Measurements from ENCODE around the gene MRPS2.

MRPS2 gene

GRCh38 chr9:135480071-135480939 lies 20.2 kb upstream of the MRPS2 start:
- in situ Hi-C loops (cut with HindIII; ENCODE audit: low sequenced_read_pairs): no loop called here

GRCh38 chr9:135480940-135481310 lies 19.6 kb upstream of the MRPS2 start:
- in situ Hi-C loops (cut with HindIII; ENCODE audit: low sequenced_read_pairs): no loop called here

DNA sequence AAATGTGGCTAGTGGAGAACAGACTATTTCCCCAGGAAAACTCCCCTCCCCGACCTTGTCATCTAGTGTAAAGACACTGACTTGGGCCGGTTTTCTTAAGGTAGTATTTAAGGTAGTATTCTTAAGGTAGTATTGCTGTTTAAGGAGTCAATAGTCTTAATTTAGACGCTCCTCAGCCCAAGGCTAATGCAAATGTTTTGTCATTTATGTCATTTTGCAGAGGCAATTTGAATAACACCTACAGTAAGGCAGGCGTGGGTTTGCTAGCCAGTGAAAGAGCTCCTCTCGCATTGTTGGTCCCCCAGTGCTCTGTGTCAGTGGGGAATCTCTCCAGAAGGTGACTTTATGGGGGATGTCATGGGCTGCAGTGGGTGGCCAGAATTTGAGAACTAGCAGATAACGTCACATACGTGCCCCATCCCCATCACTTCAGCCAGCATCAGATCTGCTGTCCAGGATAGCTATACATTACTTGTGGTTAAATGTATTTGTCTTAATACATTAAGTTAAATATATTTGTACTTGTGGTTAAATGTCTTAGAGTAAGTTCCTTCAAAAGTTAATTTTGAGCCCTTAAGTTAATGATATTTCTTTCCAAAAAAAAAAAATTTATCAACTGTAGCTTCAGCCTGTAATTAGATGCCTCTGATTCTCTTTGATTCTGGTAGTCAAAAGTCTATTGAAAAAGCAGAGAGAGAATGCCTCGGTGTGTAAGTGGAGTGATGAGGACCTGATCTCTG lies 18.3 kb upstream of the MRPS2 start:
- in situ Hi-C loops (cut with HindIII; ENCODE audit: low sequenced_read_pairs): no loop called here

DNA sequence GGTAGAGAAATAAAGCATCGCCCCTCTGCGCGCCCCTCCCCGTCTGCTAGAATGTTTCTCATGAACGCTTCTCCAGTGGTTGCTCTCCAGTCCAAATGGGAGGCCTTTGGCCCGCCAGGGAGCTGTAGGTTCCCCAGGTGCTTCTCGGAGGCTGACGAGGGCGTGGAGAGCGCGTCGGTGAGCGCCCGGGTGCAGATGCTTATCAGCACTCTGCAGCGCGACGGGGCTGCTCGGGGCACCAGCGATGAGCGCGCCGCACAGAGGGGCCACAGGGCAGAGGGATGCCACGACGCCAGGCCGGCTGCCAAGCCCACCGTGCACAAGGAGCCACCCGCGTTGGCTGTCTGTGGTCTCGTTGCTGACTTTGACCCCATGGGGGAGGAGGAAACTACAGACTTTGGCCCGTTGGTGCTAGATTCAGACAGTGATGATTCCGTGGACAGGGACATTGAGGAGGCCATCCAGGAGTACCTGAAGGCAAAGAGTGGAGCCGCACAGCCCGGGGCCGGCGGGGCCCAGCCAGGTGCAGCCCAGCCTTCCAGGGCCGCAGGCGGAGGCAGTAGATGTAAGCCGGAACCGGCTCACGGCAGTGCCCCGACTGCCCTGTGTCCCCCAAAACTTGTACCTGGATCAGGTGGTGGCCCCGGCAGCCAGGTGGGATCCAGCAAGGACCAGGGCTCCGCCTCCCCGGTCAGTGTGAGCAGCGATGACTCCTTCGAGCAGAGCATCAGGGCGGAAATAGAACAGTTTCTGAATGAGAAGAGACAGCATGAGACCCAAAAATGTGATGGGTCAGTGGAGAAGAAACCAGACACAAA lies 15.8 kb upstream of the MRPS2 start:
- in situ Hi-C loops (cut with HindIII; ENCODE audit: low sequenced_read_pairs): no loop called here

DNA sequence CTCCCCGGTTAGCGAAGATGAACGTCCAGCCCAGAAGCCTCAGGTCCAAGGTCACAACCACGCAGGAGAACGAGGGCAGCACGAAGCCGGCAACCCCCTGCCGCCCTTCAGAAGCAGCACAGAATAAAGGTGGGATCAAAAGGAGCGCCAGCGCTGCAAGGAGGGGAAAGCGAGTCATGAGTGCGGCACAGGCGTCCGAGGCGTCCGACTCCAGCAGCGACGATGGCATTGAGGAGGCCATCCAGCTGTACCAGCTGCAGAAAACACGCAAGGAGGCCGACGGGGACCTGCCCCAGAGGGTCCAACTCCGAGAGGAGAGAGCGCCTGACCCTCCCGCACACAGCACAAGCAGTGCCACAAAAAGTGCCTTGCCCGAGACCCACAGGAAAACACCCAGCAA lies 15.1 kb upstream of the MRPS2 start:
- in situ Hi-C loops (cut with HindIII; ENCODE audit: low sequenced_read_pairs): no loop called here

GRCh38 chr9:135485832-135486231 lies 14.7 kb upstream of the MRPS2 start:
- in situ Hi-C loops (cut with HindIII; ENCODE audit: low sequenced_read_pairs): no loop called here

DNA sequence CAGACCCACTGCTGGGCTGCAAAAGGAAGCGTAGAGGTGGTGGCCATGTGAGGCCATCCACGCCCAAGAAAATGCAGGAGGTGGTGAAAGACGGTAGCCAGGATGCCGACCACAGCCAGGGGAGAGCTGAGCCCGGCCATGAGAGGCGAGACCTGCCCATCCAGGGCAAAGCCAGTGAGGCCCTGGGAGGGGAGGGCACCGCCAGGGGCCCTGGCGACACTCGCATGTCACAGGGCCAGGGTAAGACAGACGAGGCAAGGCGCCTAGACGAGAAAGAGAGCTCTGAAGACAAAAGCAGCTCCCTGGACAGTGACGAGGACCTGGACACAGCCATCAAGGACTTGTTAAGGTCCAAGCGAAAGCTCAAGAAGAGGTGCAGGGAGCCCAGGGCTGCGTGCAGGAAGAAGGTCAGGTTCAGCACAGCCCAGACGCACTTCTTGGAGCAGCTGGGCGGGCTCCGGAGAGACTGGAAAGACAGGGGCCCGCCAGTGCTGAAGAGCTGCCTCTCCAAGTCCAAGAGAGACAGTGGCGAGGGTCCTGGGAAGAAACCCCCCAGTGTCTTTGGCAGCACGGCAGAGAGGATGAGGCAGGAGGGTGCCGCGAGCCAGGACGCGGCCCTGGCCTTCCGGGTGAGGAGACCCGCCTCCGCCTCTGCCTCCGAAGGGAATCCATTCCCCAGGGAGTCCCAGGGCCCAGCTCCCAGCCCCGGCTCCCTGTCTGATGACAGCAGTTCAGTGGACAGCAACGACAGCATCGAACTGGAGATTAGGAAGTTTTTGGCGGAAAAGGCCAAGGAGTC lies 14.0 kb upstream of the MRPS2 start:
- in situ Hi-C loops (cut with HindIII; ENCODE audit: low sequenced_read_pairs): no loop called here

- in situ Hi-C loops (cut with HindIII; ENCODE audit: low sequenced_read_pairs): no loop called here
These were observed 13.0 kb upstream of the MRPS2 start for GRCh38 chr9:135487281-135488012.

DNA sequence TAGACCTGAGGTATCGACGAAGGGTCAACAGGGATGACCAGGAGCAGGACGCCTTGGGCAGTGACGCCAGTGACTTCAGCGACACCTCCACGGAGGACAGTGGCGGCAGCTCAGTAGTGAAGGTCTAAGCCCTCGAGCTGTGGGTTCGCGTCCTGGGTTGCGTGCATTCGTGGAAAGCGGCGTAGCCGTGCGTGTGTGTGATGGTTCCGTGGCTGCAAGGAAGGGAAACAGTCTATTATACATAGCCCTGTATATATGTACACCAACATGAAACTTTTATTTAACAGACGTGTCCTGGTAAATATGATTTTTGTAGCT lies 12.5 kb upstream of the MRPS2 start:
- in situ Hi-C loops (cut with HindIII; ENCODE audit: low sequenced_read_pairs): no loop called here

GRCh38 chr9:135488527-135488926 lies 12.0 kb upstream of the MRPS2 start:
- in situ Hi-C loops (cut with HindIII; ENCODE audit: low sequenced_read_pairs): no loop called here

GRCh38 chr9:135489188-135489906 lies 11.1 kb upstream of the MRPS2 start:
- in situ Hi-C loops (cut with HindIII; ENCODE audit: low sequenced_read_pairs): no loop called here

DNA sequence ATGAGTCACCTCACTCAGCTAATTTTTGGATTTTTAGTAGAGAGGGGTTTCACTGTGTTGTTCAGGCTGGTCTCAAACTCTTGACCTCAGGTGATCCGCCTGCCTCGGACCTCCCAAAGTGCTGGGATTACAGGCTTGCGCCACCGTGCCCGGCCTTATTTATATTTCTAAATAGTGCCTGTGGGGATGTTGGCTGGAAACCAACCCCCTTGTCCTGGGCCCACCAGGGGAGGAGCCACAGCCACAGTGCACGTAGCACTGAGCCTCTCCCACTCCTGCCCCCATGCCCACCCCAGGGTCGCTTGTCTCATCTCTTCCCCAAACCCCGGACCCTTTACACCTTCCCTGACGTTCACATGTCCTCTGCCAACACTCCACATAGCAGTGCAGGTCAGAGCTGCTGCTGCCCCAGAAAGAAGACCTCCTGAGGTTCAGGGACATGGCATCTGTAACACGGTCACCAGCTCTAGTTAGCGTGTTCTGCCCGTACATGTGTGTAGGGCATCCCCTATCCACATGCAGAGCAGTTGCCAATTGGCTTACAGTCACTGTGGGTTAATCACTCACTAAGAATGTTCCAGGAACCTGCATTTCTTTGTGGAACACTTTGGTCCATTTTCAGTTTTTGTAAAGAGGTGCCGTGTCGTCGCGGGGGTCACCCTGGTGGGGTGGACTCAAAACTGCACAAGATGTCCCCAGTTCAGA lies 10.2 kb upstream of the MRPS2 start:
- in situ Hi-C loops (cut with HindIII; ENCODE audit: low sequenced_read_pairs): no loop called here

DNA sequence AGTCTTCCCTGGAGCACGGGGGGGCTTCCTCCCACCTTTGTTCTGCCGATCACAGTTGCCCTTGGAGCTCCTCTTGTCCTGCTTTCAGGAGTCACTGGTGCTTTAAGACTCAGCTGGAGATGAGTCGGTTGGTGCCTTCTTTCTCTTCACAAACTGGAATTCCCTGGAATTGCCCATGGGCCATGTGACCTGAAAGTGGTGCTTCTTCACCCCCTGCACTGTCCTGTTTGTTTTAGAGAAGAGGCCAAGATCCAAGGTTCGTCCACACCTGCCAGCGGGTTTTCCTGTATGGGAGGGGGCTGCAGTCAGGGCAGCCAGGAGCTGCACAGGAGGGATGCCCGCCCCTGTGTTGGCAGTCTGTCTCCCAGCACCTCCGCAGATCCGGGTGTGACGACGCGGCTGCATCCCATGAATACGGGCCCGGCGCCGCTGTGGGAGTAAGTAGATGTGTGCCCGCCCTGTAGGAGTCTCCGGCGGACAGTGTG lies 9.5 kb upstream of the MRPS2 start:
- in situ Hi-C loops (cut with HindIII; ENCODE audit: low sequenced_read_pairs): no loop called here

- in situ Hi-C loops (cut with HindIII; ENCODE audit: low sequenced_read_pairs): no loop called here
These were observed 8.7 kb upstream of the MRPS2 start for GRCh38 chr9:135491764-135492163.

DNA sequence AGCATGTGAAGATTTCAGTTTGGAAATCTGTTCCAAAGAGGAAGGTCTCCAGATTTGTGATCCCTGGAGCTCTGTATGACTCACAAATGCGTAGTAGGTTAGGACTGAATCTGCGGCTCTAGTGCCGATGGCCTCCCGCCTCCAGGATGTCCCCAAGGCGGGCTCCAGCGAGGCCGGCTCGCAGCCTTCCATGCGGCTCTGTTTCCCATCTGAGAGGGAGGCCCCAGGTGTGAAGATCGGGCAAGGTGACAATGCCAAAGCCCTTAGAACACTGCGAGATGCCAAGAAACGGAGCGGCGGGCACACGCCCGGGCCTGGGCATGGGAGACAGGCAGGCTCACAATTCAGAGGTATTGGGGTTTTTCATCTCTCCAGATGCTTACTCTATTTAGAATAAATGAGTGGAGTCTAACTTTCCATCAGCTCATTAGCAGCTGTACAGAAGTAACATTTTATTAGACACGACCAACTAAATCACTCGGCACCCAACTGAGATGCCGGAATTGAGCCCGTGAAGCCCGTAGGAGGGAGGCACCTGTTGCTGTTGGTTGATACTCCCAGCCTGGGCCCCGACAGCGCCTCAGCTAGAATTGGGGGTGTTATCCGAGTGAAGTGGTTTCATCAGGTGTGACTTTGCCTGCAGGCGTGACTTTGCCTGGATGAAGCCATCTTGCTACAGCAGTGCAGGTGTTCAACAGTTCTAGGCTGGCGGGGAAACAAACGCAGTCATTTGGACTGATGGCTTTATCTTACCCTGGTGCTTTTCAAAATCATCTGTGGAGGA lies 7.4 kb upstream of the MRPS2 start:
- in situ Hi-C loops (cut with HindIII; ENCODE audit: low sequenced_read_pairs): no loop called here

- in situ Hi-C loops (cut with HindIII; ENCODE audit: low sequenced_read_pairs): no loop called here
These were observed 5.5 kb upstream of the MRPS2 start for GRCh38 chr9:135494791-135495559.
